OCI-LY7 (cell line): Measurements from ENCODE around the gene ANTXR1. TPM values are rescaled to one million over a fixed set of nuclear protein-coding genes. Genes with fewer than 3 reads are reported as not detected.

ENCODE experiments used
- BruUV-seq: library from RNA; stranded (reverse); fragments of 400-500 nt; replicated peaks from 2 replicates; lab custom pipeline; 2021; lab: Mats Ljungman, UMichigan
- CTCF ChIA-PET: fragments of 300-600 bp; sonication (Branson Sonifier 250); formaldehyde crosslinking; loops from one replicate; lab custom pipeline; 2022; ENCODE audit warnings: antibody characterized with exemption; ENCODE audit not compliant: unreplicated experiment; lab: Charles Lee
- POLR2A ChIA-PET: fragments of 300-600 bp; sonication (Branson Sonifier 250); formaldehyde crosslinking; loops from one replicate; lab custom pipeline; 2022; ENCODE audit warnings: antibody characterized with exemption; lab: Charles Lee
- DNase-seq: peaks from one replicate; pipeline ENCODE4 v3.0.0-alpha.2; 2015; ENCODE audit warnings: low spot score
- H2AFZ ChIP-seq: fragments of 200-600 bp; sonication (generic), shearing (Covaris generic); 2 replicates; pipeline ENCODE4 v1.6.1; 2014; ENCODE audit warnings: mild to moderate bottlenecking, antibody characterized with exemption, low read length, moderate library complexity
- H3K27ac ChIP-seq: fragments of 200-600 bp; sonication (generic); 2 replicates; pipeline ENCODE4 v1.5.1; 2014; ENCODE audit warnings: mixed run types, low read depth, mild to moderate bottlenecking, moderate library complexity, low read length, inconsistent platforms; ENCODE audit not compliant: poor library complexity, severe bottlenecking
- H3K36me3 ChIP-seq: fragments of 200-600 bp; sonication (generic); 2 replicates; pipeline ENCODE4 v1.6.1; 2014; ENCODE audit warnings: mild to moderate bottlenecking, antibody characterized with exemption, low read length, moderate library complexity, mixed read lengths; ENCODE audit not compliant: insufficient read depth
- H3K4me1 ChIP-seq: fragments of 200-600 bp; sonication (generic); 2 replicates; pipeline ENCODE4 v1.5.1; 2014; ENCODE audit warnings: mild to moderate bottlenecking, low read length; ENCODE audit not compliant: insufficient read depth, poor library complexity, severe bottlenecking
- H3K4me2 ChIP-seq: fragments of 200-600 bp; sonication (generic); 2 replicates; pipeline ENCODE4 v1.6.1; 2014; ENCODE audit warnings: mild to moderate bottlenecking, low read length
- H3K4me3 ChIP-seq: fragments of 200-600 bp; sonication (generic); 2 replicates; pipeline ENCODE4 v1.5.1; 2014; ENCODE audit warnings: mild to moderate bottlenecking, low read depth, low read length; ENCODE audit not compliant: poor library complexity, severe bottlenecking
- H3K79me2 ChIP-seq: fragments of 200-600 bp; sonication (generic); 2 replicates; pipeline ENCODE4 v1.6.1; 2016; ENCODE audit warnings: low read depth, mild to moderate bottlenecking, low read length, moderate library complexity, mixed read lengths; ENCODE audit not compliant: insufficient read depth
- H3K9me2 ChIP-seq: fragments of 200-600 bp; sonication (generic); 2 replicates; pipeline ENCODE4 v1.6.1; 2016; ENCODE audit warnings: mild to moderate bottlenecking, low read length, mixed read lengths; ENCODE audit not compliant: insufficient read depth
- H3K9me3 ChIP-seq: fragments of 200-600 bp; sonication (generic); 2 replicates; pipeline ENCODE4 v1.6.1; 2014; ENCODE audit warnings: mild to moderate bottlenecking, mixed run types, low read length, mixed read lengths
- H4K20me1 ChIP-seq: fragments of 200-600 bp; sonication (generic); 2 replicates; pipeline ENCODE4 v1.6.1; 2014; ENCODE audit warnings: mild to moderate bottlenecking, antibody characterized with exemption, low read length, moderate library complexity, mixed read lengths; ENCODE audit not compliant: insufficient read depth
- CTCF ChIP-seq: fragments of 200-600 bp; sonication (generic); conservative IDR thresholded peaks from 2 replicates; pipeline ENCODE4 v1.5.1; 2014; ENCODE audit warnings: mild to moderate bottlenecking, antibody characterized with exemption, low read length, moderate library complexity, mixed read lengths
- EZH2phosphoT487 ChIP-seq: fragments of 200-600 bp; sonication (generic); IDR thresholded peaks from 2 replicates; pipeline ENCODE4 v1.6.1; 2018; ENCODE audit warnings: low read depth, borderline replicate concordance, mild to moderate bottlenecking, mixed run types, antibody characterized with exemption, low read length, moderate library complexity, mixed read lengths
- intact Hi-C: fragments of 100-400 bp; cut with micrococcal nuclease; formaldehyde crosslinking; loops from one replicate; pipeline ENCODE4 v1.10.0; 2022; ENCODE audit not compliant: unreplicated experiment
- total RNA-seq, 2 experiments: library from RNA; depleted of rRNA in 1 of 2; stranded (reverse); fragments of >200 nt in 1 of 2; shearing (Covaris generic) in 1 of 2; gene quantifications; 2 replicates each; pipeline ENCODE4 v1.2.3, GENCODE V29; 2014 to 2022

Gene ANTXR1
- total RNA-seq, 2 experiments from 2014 or later, result not detected

GRCh38 chr2:69195706-69196105, 182.7 kb downstream of the ANTXR1 start:
- no peak for TF ChIP-seq EZH2phosphoT487
- no peak for TF ChIP-seq CTCF
- Histone ChIP-seq H2AFZ (no peak overlapping the region), H3K79me2 (no peaks in the 10 kb centered on the region), H3K9me2 (no peaks in the 10 kb centered on the region), H3K4me2 (no peak overlapping the region), H3K4me1 (no peaks in the 10 kb centered on the region), H3K9me3 (no peaks in the 10 kb centered on the region), H4K20me1 (no peaks in the 10 kb centered on the region), H3K36me3 (no peaks in the 10 kb centered on the region), H3K4me3 (no peak overlapping the region), H3K27ac (no peak overlapping the region)
- DNase-seq, result no peak
- CTCF ChIA-PET, result no interaction called here
- intact Hi-C loops, result no loop called here
- POLR2A ChIA-PET, result no interaction called here
- no TSS peak for BruUV-seq

- H3K4me1 ChIP-seq, result no peaks in the 10 kb centered on the region
- intact Hi-C loops, result no loop called here
- BruUV-seq, result no TSS peak
Observed at GRCh38 chr2:69196327-69197117, 183.5 kb downstream of the ANTXR1 start.

More at GRCh38 chr2:69196327-69197117, 183.5 kb downstream of the ANTXR1 start:
- CTCF ChIA-PET, result no interaction called here
- H4K20me1 ChIP-seq, result no peaks in the 10 kb centered on the region
- TF ChIP-seq EZH2phosphoT487 (no peak), CTCF (no peak)
- no peak overlapping the region for H2AFZ ChIP-seq
- POLR2A ChIA-PET, result interaction anchor here (0.8 kb wide), 1 partner anchor 23 kb away, joined by 4 read pairs; no protein-coding TSS in a partner anchor
- H3K27ac ChIP-seq, result no peak overlapping the region
- H3K9me2 ChIP-seq, result no peaks in the 10 kb centered on the region
- H3K4me2 ChIP-seq, result no peak overlapping the region
- no peaks in the 10 kb centered on the region for H3K9me3 ChIP-seq
- no peak overlapping the region for H3K4me3 ChIP-seq
- H3K79me2 ChIP-seq, result no peaks in the 10 kb centered on the region
- no peak for DNase-seq
- H3K36me3 ChIP-seq, result no peaks in the 10 kb centered on the region
